GM04504 (cell line): ENCODE data around the gene ALKBH4.
A peak's percentile ranks its signal among the peaks of the same experiment; 100 is the strongest.
"Not testable (repeated sequence)": the region's sequence is repeated elsewhere in the genome, so short reads cannot be mapped to it uniquely, and the experiment has no call there.

Source experiments
- DNase-seq: peaks from one replicate; pipeline ENCODE4 v3.0.0-alpha.2; 2012; ENCODE audit warnings: low read depth

ALKBH4 gene

GRCh38 chr7:102454932-102455331 is 9.7 kb downstream of the ALKBH4 start:
- DNase-seq, result not testable (repeated sequence)

GRCh38 chr7:102454468-102454867 is 10.2 kb downstream of the ALKBH4 start:
- no peak for DNase-seq

- no peak for DNase-seq
Measured at GRCh38 chr7:102453319-102453718, 11.3 kb downstream of the ALKBH4 start.

GRCh38 chr7:102452451-102452850 is 12.2 kb downstream of the ALKBH4 start:
- no peak for DNase-seq

- no peak for DNase-seq
Measured at GRCh38 chr7:102451371-102452054, 13.2 kb downstream of the ALKBH4 start.

GRCh38 chr7:102450242-102450641 is 14.4 kb downstream of the ALKBH4 start:
- DNase-seq, result no peak

- no peak for DNase-seq
Measured at GRCh38 chr7:102449136-102449535, 15.5 kb downstream of the ALKBH4 start.

- DNase-seq, result no peak
Measured at GRCh38 chr7:102447311-102447710, 17.4 kb downstream of the ALKBH4 start.

- no peak for DNase-seq
Measured at GRCh38 chr7:102446387-102447156, 18.1 kb downstream of the ALKBH4 start.

- no peak for DNase-seq
Measured at GRCh38 chr7:102445674-102446071, 19.0 kb downstream of the ALKBH4 start.

- no peak for DNase-seq
Measured at GRCh38 chr7:102444961-102445673, 19.5 kb downstream of the ALKBH4 start.

- DNase-seq, result peak; percentile 61
Measured at GRCh38 chr7:102439963-102440795, 24.5 kb downstream of the ALKBH4 start.

GRCh38 chr7:102436118-102436517 is 28.5 kb downstream of the ALKBH4 start:
- DNase-seq, result no peak

GRCh38 chr7:102434039-102434486 is 30.6 kb downstream of the ALKBH4 start:
- no peak for DNase-seq

GRCh38 chr7:102433219-102434038 is 31.2 kb downstream of the ALKBH4 start, which contains the start of gene ORAI2:
Gene ORAI2 (plus strand): TSS chr7:102433575. CDS start chr7:102438957, 5,382 bp downstream.
- no peak for DNase-seq

- no peak for DNase-seq
Measured at GRCh38 chr7:102432442-102433218, 32.0 kb downstream of the ALKBH4 start.

- no peak for DNase-seq
Measured at GRCh38 chr7:102431617-102432298, 32.9 kb downstream of the ALKBH4 start.

- no peak for DNase-seq
Measured at GRCh38 chr7:102429141-102429899, 35.3 kb downstream of the ALKBH4 start.

GRCh38 chr7:102427019-102427405 is 37.7 kb downstream of the ALKBH4 start:
- no peak for DNase-seq
